Mucosa of descending colon (tissue), 3 donors: ENCODE results near the gene PLAAT3. TPM values are rescaled to one million over a fixed set of nuclear protein-coding genes. Genes with fewer than 3 reads are reported as not detected.

Source experiments
- ATAC-seq: fragments of 200-7000 bp; cut with Tn5 transposase; one replicate; pipeline ENCODE4 v1.9.1; 2020; ENCODE audit warnings: mild to moderate bottlenecking, moderate library complexity
- DNase-seq, 3 donors: peaks; one replicate each; pipeline ENCODE4 v3.0.0-alpha.2; 2020
- H3K36me3 ChIP-seq: fragments of 200-600 bp; one replicate; pipeline ENCODE4 v1.8.0; 2021; ENCODE audit warnings: low read depth, mild to moderate bottlenecking
- H3K4me1 ChIP-seq: fragments of 200-600 bp; one replicate; pipeline ENCODE4 v1.8.0; 2021; ENCODE audit warnings: low read depth, mild to moderate bottlenecking
- H3K4me3 ChIP-seq: fragments of 200-600 bp; one replicate; pipeline ENCODE4 v1.8.0; 2021; ENCODE audit warnings: mild to moderate bottlenecking
- H3K9me3 ChIP-seq: fragments of 200-600 bp; one replicate; pipeline ENCODE4 v1.8.0; 2021; ENCODE audit warnings: mild to moderate bottlenecking
- CTCF ChIP-seq: fragments of 200-600 bp; IDR thresholded peaks from one replicate; pipeline ENCODE4 v1.8.0; 2022; ENCODE audit warnings: antibody characterized with exemption, mild to moderate bottlenecking
- intact Hi-C, 2 donors: fragments of 100-400 bp; cut with DNase I in 1 of 2; cut with micrococcal nuclease in 1 of 2; formaldehyde crosslinking; loops; one replicate each; pipeline versions ENCODE4 v1.11.0 to v1.11.1; 2022; cut with DNase I, micrococcal nuclease
- total RNA-seq, 3 donors: library from RNA; stranded (reverse); fragmentation: NEBNext Ultra II Directional in 2 of 3; extraction: Animal tissue kit (Norgen Biotek cat#: 25700) in 2 of 3; gene quantifications; one replicate each; pipeline versions ENCODE4 v1.2.1 to v1.2.4, GENCODE V29; 2021 to 2023
- donor health status: DM: no; HTN: no; CAD: no; lungs with moderate emphysema.
- donor health status: DM: no; HTN: no; CAD: no.
- donor health status: DM: no; HTN: yes; CAD: no.

Gene PLAAT3
- total RNA-seq, 3 donors from 2014 or later: 15.1 to 58.5 (median 26.7) TPM

GRCh38 chr11:63569570-63569969 is 44.7 kb downstream of the PLAAT3 start:
- intact Hi-C loops: loop anchor here in 1 of 2 donors (10.0 kb wide), 1 partner anchor 685 kb away; the partner anchor contains the start of gene SLC3A2
- TF ChIP-seq CTCF: no peak
- H3K36me3 ChIP-seq: no peaks in the 10 kb centered on the region
- H3K9me3 ChIP-seq: no peaks in the 10 kb centered on the region
- no peak for ATAC-seq
- H3K4me1 ChIP-seq: peaks cover 23% of the 10 kb centered on the region
- H3K4me3 ChIP-seq: no peak overlapping the region
- no peak for DNase-seq

- DNase-seq (peak in 1 of 3 donors; percentile 59), ATAC-seq (peak; percentile 79)
- intact Hi-C loops: loop anchor here in 1 of 2 donors (10.0 kb wide), 1 partner anchor 682 kb away; the partner anchor contains the start of gene SLC3A2
- TF ChIP-seq CTCF: no peak
- H3K36me3 ChIP-seq: no peaks in the 10 kb centered on the region
- H3K9me3 ChIP-seq: no peaks in the 10 kb centered on the region
- H3K4me3 ChIP-seq: no peak overlapping the region
- peaks cover 26% of the 10 kb centered on the region for H3K4me1 ChIP-seq
Observed at GRCh38 chr11:63567044-63567840, 47.0 kb downstream of the PLAAT3 start.

- no peak for TF ChIP-seq CTCF
- peaks cover 31% of the 10 kb centered on the region for H3K4me1 ChIP-seq
- no peak overlapping the region for H3K4me3 ChIP-seq
- no peaks in the 10 kb centered on the region for H3K36me3 ChIP-seq
- DNase-seq (peak; percentile 78 to 86 (median 79)), ATAC-seq (peak; percentile 81)
- intact Hi-C loops: loop anchor here in 1 of 2 donors (10.0 kb wide), 1 partner anchor 680 kb away; the partner anchor contains the start of gene SLC3A2
- no peaks in the 10 kb centered on the region for H3K9me3 ChIP-seq
Observed at GRCh38 chr11:63564784-63565350, 49.4 kb downstream of the PLAAT3 start.

GRCh38 chr11:63564056-63564774 is 50.0 kb downstream of the PLAAT3 start:
- ATAC-seq (peak; percentile 26), DNase-seq (peak in 2 of 3 donors; percentile 53 to 71)
- Histone ChIP-seq H3K4me1 (peaks cover 31% of the 10 kb centered on the region), H3K4me3 (no peak overlapping the region), H3K9me3 (no peaks in the 10 kb centered on the region), H3K36me3 (no peaks in the 10 kb centered on the region)
- TF ChIP-seq CTCF: no peak
- intact Hi-C loops: loop anchor here in 1 of 2 donors (10.0 kb wide), 1 partner anchor 679 kb away; the partner anchor contains the start of gene SLC3A2

- Histone ChIP-seq H3K4me3 (no peak within 1 kb of the TSS), H3K4me1 (peaks cover 31% of the 10 kb centered on the region), H3K9me3 (no peaks in the 10 kb centered on the region), H3K36me3 (no peaks in the 10 kb centered on the region)
- intact Hi-C loops: loop anchor here in 1 of 2 donors (10.0 kb wide), 1 partner anchor 679 kb away; the partner anchor contains the start of gene SLC3A2
- peak; percentile 7 for ATAC-seq
- TF ChIP-seq CTCF: no peak
- DNase-seq: no peak
Observed at GRCh38 chr11:63563201-63564055, 50.8 kb downstream of the PLAAT3 start, which contains the start of gene PLAAT2. TSS of gene PLAAT2 (minus strand) at chr11:63563379. CDS start at chr11:63563324, 55 bp downstream.
